Measurements from ENCODE around the gene ANKRD22. TPM values are rescaled to one million over a fixed set of nuclear protein-coding genes. Genes with fewer than 3 reads are reported as not detected.

Gene ANKRD22
- total RNA-seq, 6 donors from 2014 or later = 0.30 to 1.9 (median 1.1) TPM; not detected in 2

DNA sequence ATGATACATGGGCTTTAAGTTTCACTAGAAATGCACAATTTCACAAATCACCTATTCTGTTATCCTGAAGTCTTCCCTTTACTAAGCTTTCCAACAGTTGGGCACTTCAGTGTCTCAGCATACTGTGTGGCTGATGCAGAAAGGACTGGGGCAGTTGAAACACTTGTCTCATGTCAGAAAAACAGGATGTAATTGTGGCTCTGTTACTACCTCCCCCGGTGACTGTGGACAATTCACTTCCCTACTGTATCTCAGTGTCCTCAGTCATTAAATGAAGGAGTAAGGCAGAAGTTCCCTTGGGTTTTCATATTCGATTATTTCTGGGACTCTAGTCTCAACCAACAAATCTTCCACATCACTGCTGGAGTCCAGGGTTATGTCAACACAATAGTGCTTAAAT is 17.9 kb downstream of the ANKRD22 start:
- WGBS, 2 donors = 42% methylated on average over 2 of the region's 2 CpGs
- Histone ChIP-seq H3K4me1 (peaks cover 0 to 8% (median 3%) of the 10 kb centered on the region in 4 donors), H3K4me3 (no peak overlapping the region), H3K36me3 (no peaks in the 10 kb centered on the region), H3K9me3 (no peaks in the 10 kb centered on the region), H3K27ac (peak overlapping the region in 2 of 4 donors; percentile 4 to 10), H3K27me3 (no peaks in the 10 kb centered on the region)
- TF ChIP-seq POLR2AphosphoS5 (IDR thresholded peaks at IDR 0.05) = no peak
- no peak for TF ChIP-seq POLR2A (IDR thresholded peaks at IDR 0.05)
- no peak for TF ChIP-seq EP300 (IDR thresholded peaks at IDR 0.05)
- no peak for TF ChIP-seq CTCF (IDR thresholded peaks at IDR 0.05)
- peak in 1 of 2 donors; percentile 42 for DNase-seq
- ATAC-seq (ENCODE audit: low FRiP score in 2 of 2) = peak; percentile 55 to 61

DNA sequence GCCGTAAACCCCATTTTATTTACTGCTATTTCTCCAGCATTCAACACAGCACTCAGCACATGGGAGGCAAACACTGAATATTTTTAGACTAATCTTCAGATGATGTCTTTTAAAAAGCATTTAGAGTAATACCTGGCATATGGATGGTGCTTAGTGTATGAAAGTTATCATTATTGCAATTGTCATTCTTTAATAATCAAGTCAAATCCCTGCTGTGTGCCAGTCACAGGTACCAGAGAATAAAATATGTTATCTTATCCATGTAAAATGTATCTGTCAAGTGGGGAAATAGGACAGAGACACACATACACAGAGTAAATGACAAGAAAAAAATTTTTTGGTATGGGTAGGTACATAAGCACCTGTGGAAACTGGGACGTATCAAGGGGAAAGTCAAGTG is 18.5 kb downstream of the ANKRD22 start:
- Histone ChIP-seq H3K27ac (peak overlapping the region in 2 of 4 donors; percentile 4 to 10), H3K4me1 (peaks cover 0 to 8% (median 3%) of the 10 kb centered on the region in 4 donors), H3K27me3 (no peaks in the 10 kb centered on the region), H3K36me3 (no peaks in the 10 kb centered on the region), H3K9me3 (no peaks in the 10 kb centered on the region), H3K4me3 (no peak overlapping the region)
- ATAC-seq (ENCODE audit: low FRiP score in 2 of 2) (no peak), DNase-seq (no peak)
- no peak for TF ChIP-seq POLR2AphosphoS5 (IDR thresholded peaks at IDR 0.05)
- TF ChIP-seq EP300 (IDR thresholded peaks at IDR 0.05) = no peak
- TF ChIP-seq POLR2A (IDR thresholded peaks at IDR 0.05) = no peak
- no peak for TF ChIP-seq CTCF (IDR thresholded peaks at IDR 0.05)
- WGBS, 2 donors = 90 to 96% methylated on average over 2 of the region's 2 CpGs

DNA sequence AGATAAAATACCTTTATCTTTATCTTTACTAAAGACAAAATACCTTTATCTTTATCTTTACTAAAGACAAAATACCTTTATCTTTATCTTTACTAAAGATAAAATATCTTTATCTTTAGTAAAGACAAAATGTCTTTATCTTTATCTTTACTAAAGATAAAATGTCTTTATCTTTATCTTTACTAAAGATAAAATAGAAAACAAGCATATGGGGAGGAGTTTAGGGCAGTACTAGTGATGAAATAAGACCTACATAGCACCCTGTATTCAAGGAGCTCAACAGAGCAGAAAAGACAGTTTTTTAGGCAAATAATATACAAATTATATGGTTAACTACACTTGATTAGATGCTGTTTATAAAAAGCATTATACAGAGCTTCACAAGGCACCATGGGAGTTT is 19.3 kb downstream of the ANKRD22 start:
- no peak overlapping the region for H3K4me3 ChIP-seq
- ATAC-seq (ENCODE audit: low FRiP score in 2 of 2) = no peak

DNA sequence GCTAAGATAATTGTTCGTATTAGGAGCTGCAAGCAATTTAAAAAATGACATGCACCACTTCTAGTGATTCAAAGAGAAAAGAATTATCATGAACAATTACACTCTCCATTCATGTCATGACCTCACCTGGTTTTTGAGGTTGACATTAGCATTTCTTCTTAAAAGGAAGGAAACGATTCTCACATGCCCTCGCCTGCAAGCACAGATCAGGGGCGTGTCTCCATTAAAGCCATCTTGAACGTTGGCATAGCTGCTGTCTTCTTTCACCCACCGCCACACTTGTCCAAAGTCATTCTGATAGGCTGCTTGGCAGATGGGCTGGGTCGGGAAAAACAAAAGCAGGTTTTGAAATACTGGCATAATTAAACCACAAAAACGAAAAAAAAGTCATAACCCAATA is 19.9 kb downstream of the ANKRD22 start:
- Histone ChIP-seq H3K4me3 (no peak overlapping the region), H3K4me1 (peaks cover 0 to 8% (median 3%) of the 10 kb centered on the region in 4 donors), H3K36me3 (no peaks in the 10 kb centered on the region), H3K27me3 (no peaks in the 10 kb centered on the region), H3K9me3 (no peaks in the 10 kb centered on the region), H3K27ac (no peak overlapping the region)
- 68 to 72% methylated on average over 8 of the region's 8 CpGs for WGBS, 2 donors
- TF ChIP-seq CTCF (IDR thresholded peaks at IDR 0.05) = no peak
- DNase-seq = no peak
- ATAC-seq (ENCODE audit: low FRiP score in 2 of 2) = no peak

More for the DNA sequence above, 19.3 kb downstream of the ANKRD22 start:
- Histone ChIP-seq H3K27me3 (no peaks in the 10 kb centered on the region), H3K27ac (no peak overlapping the region), H3K9me3 (no peaks in the 10 kb centered on the region), H3K4me1 (peaks cover 0 to 8% (median 3%) of the 10 kb centered on the region in 4 donors), H3K36me3 (no peaks in the 10 kb centered on the region)
- no peak for DNase-seq
- no peak for TF ChIP-seq EP300 (IDR thresholded peaks at IDR 0.05)
- TF ChIP-seq POLR2A (IDR thresholded peaks at IDR 0.05) = no peak
- no peak for TF ChIP-seq CTCF (IDR thresholded peaks at IDR 0.05)
- TF ChIP-seq POLR2AphosphoS5 (IDR thresholded peaks at IDR 0.05) = no peak

DNA sequence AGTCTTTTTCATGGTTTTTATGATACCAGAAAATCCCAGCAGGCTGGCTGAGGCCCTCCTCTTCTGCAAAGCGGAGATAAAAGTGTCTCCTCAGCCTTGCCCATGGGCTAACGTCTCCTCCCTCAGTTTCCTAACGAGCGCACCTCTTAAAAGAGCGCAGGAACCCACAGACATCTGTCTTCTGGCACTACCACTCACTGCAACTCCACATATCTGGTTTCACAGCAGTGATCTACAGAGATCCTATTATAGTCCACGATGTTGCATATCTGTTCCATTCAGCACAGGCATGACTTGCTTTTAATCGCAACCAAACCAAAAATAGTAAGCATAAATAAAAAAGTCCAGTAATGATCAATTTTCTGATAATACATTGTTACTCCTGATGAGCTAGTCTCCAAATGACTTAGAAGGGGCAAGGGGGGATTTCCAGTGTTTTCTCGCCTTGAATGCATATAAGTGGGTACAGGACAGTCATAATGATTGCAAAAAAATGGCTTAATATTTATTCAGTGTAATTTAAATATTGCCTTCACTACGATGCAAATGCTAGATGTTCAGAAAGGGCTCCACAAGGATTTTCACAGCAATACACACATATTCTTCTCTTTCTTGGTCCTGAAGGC is 20.9 kb downstream of the ANKRD22 start:
- H3K4me3 ChIP-seq = no peak overlapping the region
- no peak overlapping the region for H3K27ac ChIP-seq
- no peaks in the 10 kb centered on the region for H3K27me3 ChIP-seq
- peaks cover 0 to 5% (median 1%) of the 10 kb centered on the region in 4 donors for H3K4me1 ChIP-seq
- H3K9me3 ChIP-seq = no peaks in the 10 kb centered on the region
- ATAC-seq (ENCODE audit: low FRiP score in 2 of 2) = no peak
- TF ChIP-seq CTCF (IDR thresholded peaks at IDR 0.05) (no peak), EP300 (IDR thresholded peaks at IDR 0.05) (no peak)
- H3K36me3 ChIP-seq = no peaks in the 10 kb centered on the region
- WGBS, 2 donors = 79 to 81% methylated on average over 9 of the region's 9 CpGs
- no peak for DNase-seq

Data from upper lobe of left lung (tissue), 6 donors.